Erythroblast (primary cell): ENCODE results near the gene PSMG3.

ENCODE experiments used
- GATA1 ChIP-seq: IDR thresholded peaks from 2 replicates; pipeline ENCODE4 v1.6.1; 2011; ENCODE audit warnings: low read depth, mild to moderate bottlenecking, control low read depth, low read length, moderate library complexity
- POLR2A ChIP-seq: IDR thresholded peaks from 2 replicates; pipeline ENCODE4 v1.6.1; 2011; ENCODE audit warnings: mild to moderate bottlenecking, low read length

- no peak for TF ChIP-seq POLR2A
- TF ChIP-seq GATA1 = no peak
Observed at GRCh38 chr7:1547777-1548437, 21.9 kb downstream of the PSMG3 start.
